ENCODE results near the gene RTCA. TPM values are rescaled to one million over a fixed set of nuclear protein-coding genes. Genes with fewer than 3 reads are reported as not detected.

Gene RTCA

DNA sequence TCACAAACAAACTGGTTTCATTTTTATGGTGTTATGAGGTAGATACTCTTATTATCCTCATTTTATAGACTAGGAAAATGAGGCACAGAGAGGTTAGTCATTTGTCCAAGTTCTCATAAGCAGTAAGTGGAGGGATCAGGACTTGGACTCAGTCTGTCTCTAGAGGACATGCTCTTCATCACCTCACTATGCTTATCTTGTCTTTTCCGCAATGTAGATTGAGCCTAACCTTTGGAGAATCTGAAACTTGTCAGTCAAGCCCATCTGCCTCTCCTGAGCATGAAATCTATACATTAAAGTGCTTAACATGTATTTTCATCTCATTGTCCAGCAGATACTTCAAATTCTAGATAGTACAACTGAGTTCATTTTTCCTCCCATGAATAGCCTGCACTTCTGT is 74.5 kb downstream of the RTCA start:
- H3K4me3 ChIP-seq (replicated peaks; ENCODE audit: insufficient read depth, low read length), result no peak overlapping the region
- no peak for DNase-seq (ENCODE audit: low read depth in 1 of 2, low spot score in 1 of 2)
- TF ChIP-seq, protein P1, sequence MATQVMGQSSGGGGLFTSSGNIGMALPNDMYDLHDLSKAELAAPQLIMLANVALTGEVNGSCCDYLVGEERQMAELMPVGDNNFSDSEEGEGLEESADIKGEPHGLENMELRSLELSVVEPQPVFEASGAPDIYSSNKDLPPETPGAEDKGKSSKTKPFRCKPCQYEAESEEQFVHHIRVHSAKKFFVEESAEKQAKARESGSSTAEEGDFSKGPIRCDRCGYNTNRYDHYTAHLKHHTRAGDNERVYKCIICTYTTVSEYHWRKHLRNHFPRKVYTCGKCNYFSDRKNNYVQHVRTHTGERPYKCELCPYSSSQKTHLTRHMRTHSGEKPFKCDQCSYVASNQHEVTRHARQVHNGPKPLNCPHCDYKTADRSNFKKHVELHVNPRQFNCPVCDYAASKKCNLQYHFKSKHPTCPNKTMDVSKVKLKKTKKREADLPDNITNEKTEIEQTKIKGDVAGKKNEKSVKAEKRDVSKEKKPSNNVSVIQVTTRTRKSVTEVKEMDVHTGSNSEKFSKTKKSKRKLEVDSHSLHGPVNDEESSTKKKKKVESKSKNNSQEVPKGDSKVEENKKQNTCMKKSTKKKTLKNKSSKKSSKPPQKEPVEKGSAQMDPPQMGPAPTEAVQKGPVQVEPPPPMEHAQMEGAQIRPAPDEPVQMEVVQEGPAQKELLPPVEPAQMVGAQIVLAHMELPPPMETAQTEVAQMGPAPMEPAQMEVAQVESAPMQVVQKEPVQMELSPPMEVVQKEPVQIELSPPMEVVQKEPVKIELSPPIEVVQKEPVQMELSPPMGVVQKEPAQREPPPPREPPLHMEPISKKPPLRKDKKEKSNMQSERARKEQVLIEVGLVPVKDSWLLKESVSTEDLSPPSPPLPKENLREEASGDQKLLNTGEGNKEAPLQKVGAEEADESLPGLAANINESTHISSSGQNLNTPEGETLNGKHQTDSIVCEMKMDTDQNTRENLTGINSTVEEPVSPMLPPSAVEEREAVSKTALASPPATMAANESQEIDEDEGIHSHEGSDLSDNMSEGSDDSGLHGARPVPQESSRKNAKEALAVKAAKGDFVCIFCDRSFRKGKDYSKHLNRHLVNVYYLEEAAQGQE (IDR thresholded peaks at IDR 0.05; ENCODE audit: insufficient replicate concordance, low read depth), result no peak
- TF ChIP-seq, protein P2, sequence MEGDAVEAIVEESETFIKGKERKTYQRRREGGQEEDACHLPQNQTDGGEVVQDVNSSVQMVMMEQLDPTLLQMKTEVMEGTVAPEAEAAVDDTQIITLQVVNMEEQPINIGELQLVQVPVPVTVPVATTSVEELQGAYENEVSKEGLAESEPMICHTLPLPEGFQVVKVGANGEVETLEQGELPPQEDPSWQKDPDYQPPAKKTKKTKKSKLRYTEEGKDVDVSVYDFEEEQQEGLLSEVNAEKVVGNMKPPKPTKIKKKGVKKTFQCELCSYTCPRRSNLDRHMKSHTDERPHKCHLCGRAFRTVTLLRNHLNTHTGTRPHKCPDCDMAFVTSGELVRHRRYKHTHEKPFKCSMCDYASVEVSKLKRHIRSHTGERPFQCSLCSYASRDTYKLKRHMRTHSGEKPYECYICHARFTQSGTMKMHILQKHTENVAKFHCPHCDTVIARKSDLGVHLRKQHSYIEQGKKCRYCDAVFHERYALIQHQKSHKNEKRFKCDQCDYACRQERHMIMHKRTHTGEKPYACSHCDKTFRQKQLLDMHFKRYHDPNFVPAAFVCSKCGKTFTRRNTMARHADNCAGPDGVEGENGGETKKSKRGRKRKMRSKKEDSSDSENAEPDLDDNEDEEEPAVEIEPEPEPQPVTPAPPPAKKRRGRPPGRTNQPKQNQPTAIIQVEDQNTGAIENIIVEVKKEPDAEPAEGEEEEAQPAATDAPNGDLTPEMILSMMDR (IDR thresholded peaks at IDR 0.05; ENCODE audit: insufficient read depth, low read length), result no peak
- no peak for TF ChIP-seq POLR2AphosphoS5 (IDR thresholded peaks at IDR 0.05; ENCODE audit: low read depth)
- TF ChIP-seq GABPA (IDR thresholded peaks at IDR 0.05; ENCODE audit: low read depth), result no peak
- no peaks in the 10 kb centered on the region for H3K27me3 ChIP-seq (ENCODE audit: insufficient read depth, poor library complexity, severe bottlenecking)
- no peak overlapping the region for H3K27ac ChIP-seq (replicated peaks)

DNA sequence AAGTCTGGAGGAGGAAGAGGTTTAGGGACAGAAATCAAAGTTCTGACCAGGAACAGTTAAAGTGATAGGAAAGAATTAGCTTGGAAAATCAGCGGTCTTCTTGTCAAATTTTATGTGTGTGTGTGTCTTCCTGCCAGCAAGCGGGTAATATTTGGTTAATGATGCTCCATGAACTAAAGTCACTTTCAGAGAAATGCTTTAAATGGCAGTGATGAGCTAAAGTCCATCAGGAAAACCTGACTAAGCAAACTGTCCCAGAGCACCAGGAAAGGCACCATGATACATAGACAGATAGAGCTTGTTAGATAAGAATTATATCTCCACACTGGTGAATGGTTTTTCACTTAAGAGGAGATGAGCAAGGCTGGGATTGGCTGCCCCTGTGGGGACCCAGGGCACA is 76.3 kb downstream of the RTCA start:
- H3K27me3 ChIP-seq (ENCODE audit: insufficient read depth, poor library complexity, severe bottlenecking), result no peaks in the 10 kb centered on the region
- H3K27ac ChIP-seq (replicated peaks), result no peak overlapping the region
- TF ChIP-seq SPI1 (IDR thresholded peaks at IDR 0.05; ENCODE audit: borderline replicate concordance, low read depth), result no peak
- no peak for TF ChIP-seq GABPA (IDR thresholded peaks at IDR 0.05; ENCODE audit: low read depth)
- TF ChIP-seq POLR2AphosphoS5 (IDR thresholded peaks at IDR 0.05; ENCODE audit: low read depth), result no peak
- TF ChIP-seq, protein P2 (IDR thresholded peaks at IDR 0.05; ENCODE audit: insufficient read depth, low read length), result no peak
- no peak overlapping the region for H3K4me3 ChIP-seq (replicated peaks; ENCODE audit: insufficient read depth, low read length)
- no peak for DNase-seq (ENCODE audit: low read depth in 1 of 2, low spot score in 1 of 2)

Small RNA genes within 50 kb of the gene (microRNA-seq; reads per million reads assigned to microRNA genes)
- gene MIR553, result not detected

Data from HL-60 (cell line).